ENCODE data around the gene LSP1.
A peak's percentile ranks its signal among the peaks of the same experiment; 100 is the strongest.

Gene LSP1

GRCh38 chr11:1928470-1928890 is 75.6 kb downstream of the LSP1 start:
- Histone ChIP-seq H3K9me3 (ENCODE audit: control insufficient read depth in 5 of 5, low read length in 5 of 5) (no peaks in the 10 kb centered on the region), H3K9ac (ENCODE audit: low read length in 5 of 5) (no peak overlapping the region), H3K36me3 (ENCODE audit: control insufficient read depth in 5 of 5, insufficient read depth in 5 of 5, low read length in 5 of 5) (no peaks in the 10 kb centered on the region), H3K27me3 (ENCODE audit: control insufficient read depth in 5 of 5, insufficient read depth in 4 of 5, low read length in 5 of 5) (peaks cover 12 to 44% (median 16%) of the 10 kb centered on the region in 5 donors), H3K27ac (ENCODE audit: low read depth, low read length) (no peak overlapping the region), H3K4me3 (ENCODE audit: low read depth in 1 of 5, low read length in 5 of 5) (peak overlapping the region in 2 of 5 donors; percentile 36 to 40), H3K4me1 (ENCODE audit: control insufficient read depth in 5 of 5, insufficient read depth in 5 of 5, low read length in 5 of 5) (peaks cover 1 to 86% (median 58%) of the 10 kb centered on the region in 5 donors)

GRCh38 chr11:1928891-1929541 is 76.1 kb downstream of the LSP1 start:
- Histone ChIP-seq H3K4me1 (ENCODE audit: control insufficient read depth in 5 of 5, insufficient read depth in 5 of 5, low read length in 5 of 5) (peaks cover 1 to 80% (median 58%) of the 10 kb centered on the region in 5 donors), H3K4me3 (ENCODE audit: low read depth in 1 of 5, low read length in 5 of 5) (no peak overlapping the region), H3K36me3 (ENCODE audit: control insufficient read depth in 5 of 5, insufficient read depth in 5 of 5, low read length in 5 of 5) (no peaks in the 10 kb centered on the region), H3K27ac (ENCODE audit: low read depth, low read length) (no peak overlapping the region), H3K9ac (ENCODE audit: low read length in 5 of 5) (no peak overlapping the region), H3K9me3 (ENCODE audit: control insufficient read depth in 5 of 5, low read length in 5 of 5) (no peaks in the 10 kb centered on the region), H3K27me3 (ENCODE audit: control insufficient read depth in 5 of 5, insufficient read depth in 4 of 5, low read length in 5 of 5) (peaks cover 12 to 40% (median 20%) of the 10 kb centered on the region in 5 donors)

GRCh38 chr11:1929621-1930461 is 77.0 kb downstream of the LSP1 start:
- H3K4me1 ChIP-seq (ENCODE audit: control insufficient read depth in 5 of 5, insufficient read depth in 5 of 5, low read length in 5 of 5) = peaks cover 1 to 73% (median 58%) of the 10 kb centered on the region in 5 donors
- H3K27ac ChIP-seq (ENCODE audit: low read depth, low read length) = peak overlapping the region; percentile 15

GRCh38 chr11:1930462-1930830 is 77.6 kb downstream of the LSP1 start:
- Histone ChIP-seq H3K9ac (ENCODE audit: low read length in 5 of 5) (no peak overlapping the region), H3K4me1 (ENCODE audit: control insufficient read depth in 5 of 5, insufficient read depth in 5 of 5, low read length in 5 of 5) (peaks cover 1 to 70% (median 58%) of the 10 kb centered on the region in 5 donors), H3K27ac (ENCODE audit: low read depth, low read length) (peak overlapping the region; percentile 15)

More at GRCh38 chr11:1929621-1930461, 77.0 kb downstream of the LSP1 start:
- Histone ChIP-seq H3K27me3 (ENCODE audit: control insufficient read depth in 5 of 5, insufficient read depth in 4 of 5, low read length in 5 of 5) (peaks cover 12 to 33% (median 20%) of the 10 kb centered on the region in 5 donors), H3K9me3 (ENCODE audit: control insufficient read depth in 5 of 5, low read length in 5 of 5) (no peaks in the 10 kb centered on the region), H3K36me3 (ENCODE audit: control insufficient read depth in 5 of 5, insufficient read depth in 5 of 5, low read length in 5 of 5) (no peaks in the 10 kb centered on the region), H3K4me3 (ENCODE audit: low read depth in 1 of 5, low read length in 5 of 5) (no peak overlapping the region), H3K9ac (ENCODE audit: low read length in 5 of 5) (no peak overlapping the region)

GRCh38 chr11:1931341-1932104 is 78.6 kb downstream of the LSP1 start:
- Histone ChIP-seq H3K9ac (ENCODE audit: low read length in 5 of 5) (no peak overlapping the region), H3K27ac (ENCODE audit: low read depth, low read length) (peak overlapping the region; percentile 16), H3K36me3 (ENCODE audit: control insufficient read depth in 5 of 5, insufficient read depth in 5 of 5, low read length in 5 of 5) (no peaks in the 10 kb centered on the region), H3K27me3 (ENCODE audit: control insufficient read depth in 5 of 5, insufficient read depth in 4 of 5, low read length in 5 of 5) (peaks cover 12 to 28% (median 17%) of the 10 kb centered on the region in 5 donors), H3K4me1 (ENCODE audit: control insufficient read depth in 5 of 5, insufficient read depth in 5 of 5, low read length in 5 of 5) (peaks cover 1 to 59% (median 54%) of the 10 kb centered on the region in 5 donors), H3K9me3 (ENCODE audit: control insufficient read depth in 5 of 5, low read length in 5 of 5) (no peaks in the 10 kb centered on the region), H3K4me3 (ENCODE audit: low read depth in 1 of 5, low read length in 5 of 5) (no peak overlapping the region)

More at GRCh38 chr11:1930462-1930830, 77.6 kb downstream of the LSP1 start:
- H3K36me3 ChIP-seq (ENCODE audit: control insufficient read depth in 5 of 5, insufficient read depth in 5 of 5, low read length in 5 of 5) = no peaks in the 10 kb centered on the region
- peaks cover 12 to 31% (median 20%) of the 10 kb centered on the region in 5 donors for H3K27me3 ChIP-seq (ENCODE audit: control insufficient read depth in 5 of 5, insufficient read depth in 4 of 5, low read length in 5 of 5)
- H3K9me3 ChIP-seq (ENCODE audit: control insufficient read depth in 5 of 5, low read length in 5 of 5) = no peaks in the 10 kb centered on the region
- H3K4me3 ChIP-seq (ENCODE audit: low read depth in 1 of 5, low read length in 5 of 5) = no peak overlapping the region

GRCh38 chr11:1932105-1932480 is 79.2 kb downstream of the LSP1 start:
- H3K27ac ChIP-seq (ENCODE audit: low read depth, low read length) = peak overlapping the region; percentile 16
- H3K9me3 ChIP-seq (ENCODE audit: control insufficient read depth in 5 of 5, low read length in 5 of 5) = no peaks in the 10 kb centered on the region
- H3K36me3 ChIP-seq (ENCODE audit: control insufficient read depth in 5 of 5, insufficient read depth in 5 of 5, low read length in 5 of 5) = peaks cover 0 to 3% (median 0%) of the 10 kb centered on the region in 5 donors
- peaks cover 1 to 54% (median 48%) of the 10 kb centered on the region in 5 donors for H3K4me1 ChIP-seq (ENCODE audit: control insufficient read depth in 5 of 5, insufficient read depth in 5 of 5, low read length in 5 of 5)
- no peak overlapping the region for H3K9ac ChIP-seq (ENCODE audit: low read length in 5 of 5)
- H3K4me3 ChIP-seq (ENCODE audit: low read depth in 1 of 5, low read length in 5 of 5) = no peak overlapping the region
- H3K27me3 ChIP-seq (ENCODE audit: control insufficient read depth in 5 of 5, insufficient read depth in 4 of 5, low read length in 5 of 5) = peaks cover 6 to 25% (median 11%) of the 10 kb centered on the region in 5 donors

GRCh38 chr11:1932681-1933080 is 79.8 kb downstream of the LSP1 start:
- peaks cover 2 to 21% (median 12%) of the 10 kb centered on the region in 5 donors for H3K27me3 ChIP-seq (ENCODE audit: control insufficient read depth in 5 of 5, insufficient read depth in 4 of 5, low read length in 5 of 5)
- H3K9ac ChIP-seq (ENCODE audit: low read length in 5 of 5) = no peak overlapping the region
- peaks cover 0 to 3% (median 0%) of the 10 kb centered on the region in 5 donors for H3K36me3 ChIP-seq (ENCODE audit: control insufficient read depth in 5 of 5, insufficient read depth in 5 of 5, low read length in 5 of 5)
- H3K4me3 ChIP-seq (ENCODE audit: low read depth in 1 of 5, low read length in 5 of 5) = no peak overlapping the region
- H3K9me3 ChIP-seq (ENCODE audit: control insufficient read depth in 5 of 5, low read length in 5 of 5) = no peaks in the 10 kb centered on the region
- no peak overlapping the region for H3K27ac ChIP-seq (ENCODE audit: low read depth, low read length)
- H3K4me1 ChIP-seq (ENCODE audit: control insufficient read depth in 5 of 5, insufficient read depth in 5 of 5, low read length in 5 of 5) = peaks cover 1 to 48% (median 42%) of the 10 kb centered on the region in 5 donors

- Histone ChIP-seq H3K27me3 (ENCODE audit: control insufficient read depth in 5 of 5, insufficient read depth in 4 of 5, low read length in 5 of 5) (peaks cover 0 to 19% (median 7%) of the 10 kb centered on the region in 5 donors), H3K36me3 (ENCODE audit: control insufficient read depth in 5 of 5, insufficient read depth in 5 of 5, low read length in 5 of 5) (peaks cover 0 to 3% (median 0%) of the 10 kb centered on the region in 5 donors), H3K4me3 (ENCODE audit: low read depth in 1 of 5, low read length in 5 of 5) (no peak overlapping the region), H3K9me3 (ENCODE audit: control insufficient read depth in 5 of 5, low read length in 5 of 5) (no peaks in the 10 kb centered on the region), H3K27ac (ENCODE audit: low read depth, low read length) (no peak overlapping the region), H3K4me1 (ENCODE audit: control insufficient read depth in 5 of 5, insufficient read depth in 5 of 5, low read length in 5 of 5) (peaks cover 1 to 45% (median 39%) of the 10 kb centered on the region in 5 donors), H3K9ac (ENCODE audit: low read length in 5 of 5) (no peak overlapping the region)
These were observed 80.8 kb downstream of the LSP1 start for GRCh38 chr11:1933416-1934334.

Measured in subcutaneous abdominal adipose tissue (tissue), 5 donors.